ENCODE results near the gene EFCAB9.

DNA sequence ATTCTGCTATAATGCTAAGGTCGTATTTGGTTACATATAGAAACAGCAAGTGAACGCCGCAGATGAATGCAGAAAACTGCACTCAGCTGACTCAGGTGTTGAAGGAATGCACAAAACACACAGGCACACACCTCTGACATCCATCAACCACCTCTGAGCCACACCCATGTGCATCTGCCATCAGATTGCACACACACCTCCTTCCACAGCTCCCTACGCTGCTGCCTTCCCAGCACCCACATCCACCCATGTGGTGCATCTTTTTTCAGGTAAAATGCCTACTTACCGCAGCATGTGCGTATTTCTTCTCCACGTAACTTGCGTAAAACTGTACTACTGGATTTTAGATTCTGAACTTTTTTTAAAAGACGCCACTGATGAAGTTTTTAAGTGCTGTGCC, 13.0 kb upstream of the EFCAB9 start:
- TF ChIP-seq, protein P1, sequence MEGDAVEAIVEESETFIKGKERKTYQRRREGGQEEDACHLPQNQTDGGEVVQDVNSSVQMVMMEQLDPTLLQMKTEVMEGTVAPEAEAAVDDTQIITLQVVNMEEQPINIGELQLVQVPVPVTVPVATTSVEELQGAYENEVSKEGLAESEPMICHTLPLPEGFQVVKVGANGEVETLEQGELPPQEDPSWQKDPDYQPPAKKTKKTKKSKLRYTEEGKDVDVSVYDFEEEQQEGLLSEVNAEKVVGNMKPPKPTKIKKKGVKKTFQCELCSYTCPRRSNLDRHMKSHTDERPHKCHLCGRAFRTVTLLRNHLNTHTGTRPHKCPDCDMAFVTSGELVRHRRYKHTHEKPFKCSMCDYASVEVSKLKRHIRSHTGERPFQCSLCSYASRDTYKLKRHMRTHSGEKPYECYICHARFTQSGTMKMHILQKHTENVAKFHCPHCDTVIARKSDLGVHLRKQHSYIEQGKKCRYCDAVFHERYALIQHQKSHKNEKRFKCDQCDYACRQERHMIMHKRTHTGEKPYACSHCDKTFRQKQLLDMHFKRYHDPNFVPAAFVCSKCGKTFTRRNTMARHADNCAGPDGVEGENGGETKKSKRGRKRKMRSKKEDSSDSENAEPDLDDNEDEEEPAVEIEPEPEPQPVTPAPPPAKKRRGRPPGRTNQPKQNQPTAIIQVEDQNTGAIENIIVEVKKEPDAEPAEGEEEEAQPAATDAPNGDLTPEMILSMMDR (IDR thresholded peaks at IDR 0.05), result no peak
- TF ChIP-seq EZH2phosphoT487 (IDR thresholded peaks at IDR 0.05) (no peak), EZH2 (IDR thresholded peaks at IDR 0.05) (no peak)

Data from neural progenitor cell (in vitro differentiated cells).